ENCODE measurements around the gene SPACA4. TPM values are rescaled to one million over a fixed set of nuclear protein-coding genes. Genes with fewer than 3 reads are reported as not detected.
A peak's percentile ranks its signal among the peaks of the same experiment; 100 is the strongest.

SPACA4 gene
- total and polyA plus RNA-seq, 10 of the 15 experiments (the other 5 are each of a cell fraction or from before 2014, with no cell fraction given), result not detected

- TF ChIP-seq RELB (IDR thresholded peaks at IDR 0.05; ENCODE audit: low read depth), result no peak
- peak; percentile 17; the same call in 1 of the 2 replicates for TF ChIP-seq FOXM1 (IDR thresholded peaks at IDR 0.05; ENCODE audit: low read depth, low read length)
- no peak for TF ChIP-seq ZNF622 (IDR thresholded peaks at IDR 0.05)
- TF ChIP-seq ZNF592 (IDR thresholded peaks at IDR 0.05), result no peak
- no peak for TF ChIP-seq MYC (IDR thresholded peaks at IDR 0.05; ENCODE audit: insufficient read depth, insufficient read length, insufficient replicate concordance, low read length, severe bottlenecking)
- TF ChIP-seq NR2C1 (IDR thresholded peaks at IDR 0.05), result no peak
- TF ChIP-seq ATF3 (IDR thresholded peaks at IDR 0.05; ENCODE audit: borderline replicate concordance, extremely low read depth, low read depth, low read length), result no peak
- no peak for TF ChIP-seq HDAC2 (IDR thresholded peaks at IDR 0.05)
- TF ChIP-seq HDGF (IDR thresholded peaks at IDR 0.05), result no peak
- peak; percentile 67 for TF ChIP-seq ZBED1 (IDR thresholded peaks at IDR 0.05; ENCODE audit: borderline replicate concordance)
- peak; percentile 64 for TF ChIP-seq PML (IDR thresholded peaks at IDR 0.05; ENCODE audit: low read length)
Observed at GRCh38 chr19:48614436-48615230, 8.1 kb downstream of the SPACA4 start, which contains the start of gene FAM83E (continued).

All from GM12878 (cell line).